ENCODE data around the gene GAL.

The GAL gene

GRCh38 chr11:68659158-68659921 is 25.0 kb upstream of the GAL start:
- no peak overlapping the region for H3K4me2 ChIP-seq (ENCODE audit: low read depth, low read length, poor library complexity, severe bottlenecking)
- H3K9me3 ChIP-seq (ENCODE audit: insufficient read depth, low read length): no peaks in the 10 kb centered on the region
- H3F3A ChIP-seq (ENCODE audit: insufficient read depth): no peaks in the 10 kb centered on the region
- no peaks in the 10 kb centered on the region for H4K20me1 ChIP-seq (ENCODE audit: low read depth, low read length)
- no peaks in the 10 kb centered on the region for H3K36me3 ChIP-seq (ENCODE audit: low read length)
- no peak overlapping the region for H2AFZ ChIP-seq (ENCODE audit: low read depth, low read length, severe bottlenecking)
- H3K79me2 ChIP-seq (ENCODE audit: insufficient read depth, low read length): no peaks in the 10 kb centered on the region
- no peaks in the 10 kb centered on the region for H3K27me3 ChIP-seq (ENCODE audit: low read length)
- no peak overlapping the region for H3K4me3 ChIP-seq (ENCODE audit: insufficient read depth, low read length, poor library complexity, severe bottlenecking)
- no peak overlapping the region for H3K27ac ChIP-seq (ENCODE audit: low read depth, low read length)
- H3K9me2 ChIP-seq (replicated peaks; ENCODE audit: insufficient read depth, low read length): no peaks in the 10 kb centered on the region
- no peak overlapping the region for H3K9ac ChIP-seq (ENCODE audit: low read length)
- TF ChIP-seq CTCF (IDR thresholded peaks at IDR 0.05; ENCODE audit: insufficient read depth, low read length, poor library complexity, severe bottlenecking): no peak
- no peak for TF ChIP-seq EZH2phosphoT487 (conservative IDR thresholded peaks at IDR 0.05; ENCODE audit: low read length)

- Histone ChIP-seq H3K9ac (ENCODE audit: low read length) (no peak overlapping the region), H3K79me2 (ENCODE audit: insufficient read depth, low read length) (no peaks in the 10 kb centered on the region), H2AFZ (ENCODE audit: low read depth, low read length, severe bottlenecking) (no peak overlapping the region), H3K4me2 (ENCODE audit: low read depth, low read length, poor library complexity, severe bottlenecking) (no peak overlapping the region), H3K27ac (ENCODE audit: low read depth, low read length) (no peak overlapping the region), H4K20me1 (ENCODE audit: low read depth, low read length) (no peaks in the 10 kb centered on the region), H3K4me3 (ENCODE audit: insufficient read depth, low read length, poor library complexity, severe bottlenecking) (no peak overlapping the region), H3F3A (ENCODE audit: insufficient read depth) (no peaks in the 10 kb centered on the region), H3K36me3 (ENCODE audit: low read length) (no peaks in the 10 kb centered on the region), H3K9me3 (ENCODE audit: insufficient read depth, low read length) (no peaks in the 10 kb centered on the region), H3K27me3 (ENCODE audit: low read length) (no peaks in the 10 kb centered on the region), H3K9me2 (replicated peaks; ENCODE audit: insufficient read depth, low read length) (no peaks in the 10 kb centered on the region)
- TF ChIP-seq CTCF (IDR thresholded peaks at IDR 0.05; ENCODE audit: insufficient read depth, low read length, poor library complexity, severe bottlenecking): no peak
- no peak for TF ChIP-seq EZH2phosphoT487 (conservative IDR thresholded peaks at IDR 0.05; ENCODE audit: low read length)
Observed at GRCh38 chr11:68660066-68660810, 24.1 kb upstream of the GAL start.

- no peaks in the 10 kb centered on the region for H3K79me2 ChIP-seq (ENCODE audit: insufficient read depth, low read length)
- H3F3A ChIP-seq (ENCODE audit: insufficient read depth): no peaks in the 10 kb centered on the region
- H3K27me3 ChIP-seq (ENCODE audit: low read length): no peaks in the 10 kb centered on the region
- no peak overlapping the region for H3K4me3 ChIP-seq (ENCODE audit: insufficient read depth, low read length, poor library complexity, severe bottlenecking)
- no peaks in the 10 kb centered on the region for H3K9me3 ChIP-seq (ENCODE audit: insufficient read depth, low read length)
- no peaks in the 10 kb centered on the region for H3K9me2 ChIP-seq (replicated peaks; ENCODE audit: insufficient read depth, low read length)
- no peak overlapping the region for H3K9ac ChIP-seq (ENCODE audit: low read length)
- TF ChIP-seq EZH2phosphoT487 (conservative IDR thresholded peaks at IDR 0.05; ENCODE audit: low read length): no peak
- no peak for TF ChIP-seq CTCF (IDR thresholded peaks at IDR 0.05; ENCODE audit: insufficient read depth, low read length, poor library complexity, severe bottlenecking)
- H3K27ac ChIP-seq (ENCODE audit: low read depth, low read length): no peak overlapping the region
- no peak overlapping the region for H2AFZ ChIP-seq (ENCODE audit: low read depth, low read length, severe bottlenecking)
- no peaks in the 10 kb centered on the region for H4K20me1 ChIP-seq (ENCODE audit: low read depth, low read length)
- H3K4me2 ChIP-seq (ENCODE audit: low read depth, low read length, poor library complexity, severe bottlenecking): no peak overlapping the region
- no peaks in the 10 kb centered on the region for H3K36me3 ChIP-seq (ENCODE audit: low read length)
Observed at GRCh38 chr11:68661014-68661413, 23.3 kb upstream of the GAL start.
